GM12865 (cell line): ENCODE measurements around the gene SLC25A27.

Experiments
- DNase-seq: peaks from one replicate; pipeline ENCODE4 v3.0.0; 2010; ENCODE audit warnings: low read depth
- H3K4me3 ChIP-seq: 2 replicates; pipeline ENCODE4 v1.5.1; 2011; ENCODE audit warnings: mild to moderate bottlenecking, low read depth, low read length, control low read depth
- TF ChIP-seq, protein P1 (sequence below): IDR thresholded peaks from 2 replicates; pipeline ENCODE4 v1.5.1; 2011; ENCODE audit warnings: low read length, control low read depth, low read depth, inconsistent platforms; ENCODE audit not compliant: insufficient read depth; ENCODE audit errors: missing control alignments

Gene SLC25A27

DNA sequence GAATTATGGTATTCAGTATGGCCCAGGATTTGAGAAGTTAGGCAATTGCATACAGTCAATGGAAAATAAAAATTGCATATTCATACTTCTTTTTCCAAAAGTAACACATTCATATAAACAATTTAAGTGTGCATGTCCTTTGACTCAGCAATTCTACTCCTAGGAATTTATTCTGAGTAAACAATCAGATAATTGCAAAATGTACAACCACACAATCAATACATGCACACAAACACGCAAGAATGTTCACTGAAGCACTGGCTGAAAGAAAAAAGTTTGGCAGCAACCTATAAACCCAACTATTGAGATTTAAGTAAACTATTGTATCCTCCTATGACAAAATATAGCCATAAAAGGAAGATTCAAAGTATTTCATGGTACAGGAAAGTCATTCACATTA, 1.8 kb upstream of the SLC25A27 start:
- no peak overlapping the region for H3K4me3 ChIP-seq
- no peak for DNase-seq
- TF ChIP-seq, protein P1, sequence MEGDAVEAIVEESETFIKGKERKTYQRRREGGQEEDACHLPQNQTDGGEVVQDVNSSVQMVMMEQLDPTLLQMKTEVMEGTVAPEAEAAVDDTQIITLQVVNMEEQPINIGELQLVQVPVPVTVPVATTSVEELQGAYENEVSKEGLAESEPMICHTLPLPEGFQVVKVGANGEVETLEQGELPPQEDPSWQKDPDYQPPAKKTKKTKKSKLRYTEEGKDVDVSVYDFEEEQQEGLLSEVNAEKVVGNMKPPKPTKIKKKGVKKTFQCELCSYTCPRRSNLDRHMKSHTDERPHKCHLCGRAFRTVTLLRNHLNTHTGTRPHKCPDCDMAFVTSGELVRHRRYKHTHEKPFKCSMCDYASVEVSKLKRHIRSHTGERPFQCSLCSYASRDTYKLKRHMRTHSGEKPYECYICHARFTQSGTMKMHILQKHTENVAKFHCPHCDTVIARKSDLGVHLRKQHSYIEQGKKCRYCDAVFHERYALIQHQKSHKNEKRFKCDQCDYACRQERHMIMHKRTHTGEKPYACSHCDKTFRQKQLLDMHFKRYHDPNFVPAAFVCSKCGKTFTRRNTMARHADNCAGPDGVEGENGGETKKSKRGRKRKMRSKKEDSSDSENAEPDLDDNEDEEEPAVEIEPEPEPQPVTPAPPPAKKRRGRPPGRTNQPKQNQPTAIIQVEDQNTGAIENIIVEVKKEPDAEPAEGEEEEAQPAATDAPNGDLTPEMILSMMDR = no peak

DNA sequence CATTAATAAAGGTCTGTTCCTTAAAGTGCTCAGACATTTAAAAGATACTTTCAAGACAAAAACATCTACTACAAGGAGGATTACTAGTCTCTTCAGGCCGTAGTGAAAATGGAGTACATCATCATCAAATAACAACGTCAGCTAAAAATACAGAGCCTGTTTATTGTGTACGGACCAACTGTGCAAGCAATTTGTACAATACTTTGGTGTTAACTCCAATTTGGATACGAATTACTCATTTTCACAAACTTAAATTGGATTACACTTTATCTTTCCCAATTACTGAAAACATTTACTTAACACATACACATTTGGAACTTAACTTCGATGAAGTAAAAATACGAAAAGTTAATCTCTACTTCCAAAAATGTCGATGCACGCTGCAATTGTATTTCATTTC, 959 bp upstream of the SLC25A27 start:
- H3K4me3 ChIP-seq = no peak overlapping the region
- TF ChIP-seq, protein P1 = no peak
- no peak for DNase-seq

DNA sequence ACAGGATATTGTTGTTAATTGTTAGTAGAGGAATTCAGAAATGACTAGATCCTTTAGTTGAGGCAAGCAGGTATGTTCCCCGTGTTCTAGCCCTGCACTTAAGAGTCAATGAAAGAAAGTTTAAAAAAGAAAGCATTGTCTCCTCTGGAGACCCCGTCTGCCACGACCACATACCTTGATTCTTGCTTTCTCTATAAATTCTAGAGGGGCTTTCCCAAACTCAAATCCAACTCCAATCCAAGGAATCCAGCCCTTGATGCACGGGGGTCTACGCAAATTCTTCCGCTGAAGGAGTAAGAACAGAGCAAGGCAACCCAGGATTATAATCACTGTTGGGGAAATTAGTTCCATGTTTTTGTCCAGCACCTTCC, 558 bp upstream of the SLC25A27 start:
- no peak for DNase-seq
- TF ChIP-seq, protein P1 = no peak
- H3K4me3 ChIP-seq = peak overlapping the region; percentile 60

DNA sequence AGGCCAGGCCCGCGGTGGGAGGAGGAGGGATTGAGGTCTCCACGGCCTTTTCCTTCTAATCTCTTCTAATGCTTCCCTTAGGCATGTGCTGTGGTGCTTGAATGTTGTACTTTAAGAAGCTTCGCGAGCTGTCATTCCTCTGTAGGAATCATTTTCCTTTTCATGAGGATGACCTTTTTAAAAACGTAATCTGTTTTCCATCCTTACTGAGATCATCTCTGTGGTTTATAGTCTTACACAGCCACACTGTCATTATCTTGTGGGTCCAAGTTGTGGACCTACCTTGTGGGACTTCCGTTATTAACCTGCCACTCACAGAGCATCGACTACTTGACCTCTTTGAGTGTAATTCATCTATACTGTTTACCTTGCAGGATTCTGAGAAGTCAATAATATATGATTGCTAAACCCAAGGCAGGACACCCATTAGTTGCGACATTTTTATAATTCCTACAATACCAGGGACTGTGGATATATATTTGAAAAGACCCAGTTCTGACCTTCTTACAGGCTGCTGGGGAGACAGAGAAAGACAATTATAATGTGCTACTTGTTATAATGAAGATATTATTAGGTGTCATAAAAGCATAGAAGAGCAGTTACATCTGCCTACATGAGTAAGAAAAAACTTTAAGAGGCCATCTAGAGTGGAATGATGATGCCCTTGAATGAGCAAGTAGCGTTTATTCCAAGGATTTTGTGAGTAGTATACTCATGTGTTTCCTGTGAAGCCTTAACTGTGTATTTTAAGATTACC, 842 bp downstream of the SLC25A27 start:
- TF ChIP-seq, protein P1 = no peak
- no peak for DNase-seq
- peak overlapping the region; percentile 60; the same call in 1 of the 2 replicates for H3K4me3 ChIP-seq

DNA sequence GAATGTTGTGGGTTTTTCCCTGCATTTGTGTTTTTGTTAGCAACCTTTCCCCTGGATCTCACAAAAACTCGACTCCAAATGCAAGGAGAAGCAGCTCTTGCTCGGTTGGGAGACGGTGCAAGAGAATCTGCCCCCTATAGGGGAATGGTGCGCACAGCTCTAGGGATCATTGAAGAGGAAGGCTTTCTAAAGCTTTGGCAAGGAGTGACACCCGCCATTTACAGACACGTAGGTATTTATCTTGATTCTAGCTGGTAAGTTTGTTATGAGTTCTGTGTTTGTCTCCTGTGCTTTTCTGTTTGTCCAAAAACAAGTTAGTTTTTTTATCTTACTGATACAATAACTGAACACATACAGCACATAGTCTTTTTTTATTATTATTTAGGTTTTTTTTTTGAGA, 3.0 kb downstream of the SLC25A27 start:
- DNase-seq = peak; percentile 9
- TF ChIP-seq, protein P1 = no peak
- H3K4me3 ChIP-seq = no peak overlapping the region

DNA sequence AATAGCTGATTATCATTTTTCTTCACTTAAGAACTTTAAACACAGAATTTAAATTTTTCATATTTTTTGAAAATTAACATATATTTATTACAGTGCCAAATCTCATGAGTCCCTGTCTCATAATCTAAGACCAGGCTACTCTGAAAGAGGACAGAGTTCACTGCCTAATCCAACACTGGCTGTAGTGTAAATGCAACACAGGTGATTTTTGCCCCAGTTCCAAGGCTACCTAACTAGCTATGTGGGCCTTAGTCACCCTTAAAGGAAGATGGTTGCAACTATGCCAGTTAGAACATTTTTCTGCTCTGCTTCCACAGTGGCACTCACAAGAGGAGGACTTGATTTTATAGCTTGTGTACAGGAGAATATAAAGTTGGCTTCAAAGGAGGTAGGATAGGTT, 4.9 kb downstream of the SLC25A27 start:
- no peak overlapping the region for H3K4me3 ChIP-seq
- TF ChIP-seq, protein P1 = no peak
- no peak for DNase-seq

DNA sequence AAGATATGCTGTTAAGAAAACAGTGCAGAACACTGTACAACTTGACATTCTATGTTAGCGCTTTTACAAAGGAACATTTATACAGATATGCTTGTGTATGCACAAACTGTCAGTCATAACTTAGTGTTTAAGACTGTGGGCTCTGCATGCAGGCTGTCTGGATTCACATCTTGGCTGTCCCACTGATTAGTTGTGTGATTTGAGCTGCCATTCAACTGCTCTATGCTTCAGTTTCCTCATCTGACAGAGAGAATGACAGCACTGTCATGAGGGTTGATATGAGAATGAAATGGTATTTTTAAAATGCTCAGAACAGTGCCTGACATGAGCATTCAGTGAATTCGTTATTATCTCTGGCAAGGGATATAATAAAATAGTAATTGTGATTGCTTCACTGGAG, 8.7 kb downstream of the SLC25A27 start:
- no peak overlapping the region for H3K4me3 ChIP-seq
- no peak for DNase-seq
- TF ChIP-seq, protein P1 = no peak
